OCI-LY1 (cell line): ENCODE data around the gene NCCRP1.

Source experiments
- H2AFZ ChIP-seq: fragments of 200-600 bp; sonication (generic), shearing (Covaris generic); 2 replicates; pipeline ENCODE4 v1.6.0; 2014; ENCODE audit warnings: antibody characterized with exemption, mild to moderate bottlenecking, low read length
- H3F3A ChIP-seq: fragments of 200-600 bp; sonication (generic), shearing (Covaris generic); 2 replicates; pipeline ENCODE4 v1.6.0; 2014; ENCODE audit warnings: mild to moderate bottlenecking, antibody characterized with exemption, low read length, moderate library complexity; ENCODE audit not compliant: insufficient read depth
- H3K27ac ChIP-seq: fragments of 200-600 bp; sonication (generic); 2 replicates; pipeline ENCODE4 v1.5.1; 2014; ENCODE audit warnings: low read length, mixed run types, mild to moderate bottlenecking, low read depth; ENCODE audit not compliant: poor library complexity, severe bottlenecking
- H3K27me3 ChIP-seq: fragments of 200-600 bp; sonication (generic); 2 replicates; pipeline ENCODE4 v1.6.0; 2014; ENCODE audit warnings: antibody characterized with exemption, mild to moderate bottlenecking, low read length, moderate library complexity; ENCODE audit not compliant: insufficient read depth
- H3K36me3 ChIP-seq: fragments of 200-600 bp; sonication (generic); 2 replicates; pipeline ENCODE4 v1.6.1; 2014; ENCODE audit warnings: mild to moderate bottlenecking, antibody characterized with exemption, low read length, moderate library complexity, mixed read lengths; ENCODE audit not compliant: insufficient read depth
- H3K4me1 ChIP-seq: fragments of 200-600 bp; sonication (generic); 2 replicates; pipeline ENCODE4 v1.5.1; 2014; ENCODE audit warnings: mild to moderate bottlenecking, low read length, moderate library complexity; ENCODE audit not compliant: insufficient read depth, severe bottlenecking
- H3K4me2 ChIP-seq: fragments of 200-600 bp; sonication (generic), shearing (Covaris generic); 2 replicates; pipeline ENCODE4 v1.6.1; 2014; ENCODE audit warnings: low read length
- H3K4me3 ChIP-seq: fragments of 200-600 bp; sonication (generic); 2 replicates; pipeline ENCODE4 v1.5.1; 2014; ENCODE audit warnings: low read length, low read depth, mild to moderate bottlenecking, mixed read lengths; ENCODE audit not compliant: poor library complexity, severe bottlenecking
- H3K79me2 ChIP-seq: fragments of 200-600 bp; shearing (Covaris generic); 2 replicates; pipeline ENCODE4 v1.6.1; 2016; ENCODE audit warnings: mixed run types, low read length, mixed read lengths; ENCODE audit not compliant: insufficient read depth
- H3K9ac ChIP-seq: fragments of 200-600 bp; sonication (generic), shearing (Covaris generic); 2 replicates; pipeline ENCODE4 v1.6.1; 2014; ENCODE audit warnings: mild to moderate bottlenecking, low read length, mixed read lengths
- H3K9me2 ChIP-seq: fragments of 200-600 bp; sonication (generic), shearing (Covaris generic); 2 replicates; pipeline ENCODE4 v1.6.1; 2014; ENCODE audit warnings: low read depth, mild to moderate bottlenecking, low read length, mixed read lengths
- H3K9me3 ChIP-seq: fragments of 200-600 bp; shearing (Covaris generic); 2 replicates; pipeline ENCODE4 v1.6.1; 2014; ENCODE audit warnings: low read length, mixed read lengths
- H4K20me1 ChIP-seq: fragments of 200-600 bp; sonication (generic), shearing (Covaris generic); 2 replicates; pipeline ENCODE4 v1.6.0; 2016; ENCODE audit warnings: mild to moderate bottlenecking, low read length; ENCODE audit not compliant: insufficient read depth
- CTCF ChIP-seq: fragments of 200-600 bp; sonication (generic), shearing (Covaris generic); IDR thresholded peaks from 2 replicates; pipeline ENCODE4 v1.5.1; 2017; ENCODE audit warnings: mild to moderate bottlenecking, antibody characterized with exemption, low read length, moderate library complexity, mixed read lengths
- EZH2 ChIP-seq: fragments of 200-600 bp; sonication (generic), shearing (Covaris generic); IDR thresholded peaks from 2 replicates; pipeline ENCODE4 v1.8.0; 2017; ENCODE audit warnings: borderline replicate concordance, mixed run types, mild to moderate bottlenecking, antibody characterized with exemption, low read length, moderate library complexity, mixed read lengths

Gene NCCRP1

GRCh38 chr19:39232708-39233107 is 35.9 kb downstream of the NCCRP1 start:
- H3K27ac ChIP-seq: no peak overlapping the region
- TF ChIP-seq EZH2: no peak
- TF ChIP-seq CTCF: no peak
- H3F3A ChIP-seq: no peaks in the 10 kb centered on the region
- H3K4me3 ChIP-seq: no peak overlapping the region
- no peak overlapping the region for H3K9ac ChIP-seq
- peaks cover 3% of the 10 kb centered on the region for H3K4me1 ChIP-seq
- no peaks in the 10 kb centered on the region for H3K9me2 ChIP-seq
- no peaks in the 10 kb centered on the region for H4K20me1 ChIP-seq
- no peak overlapping the region for H2AFZ ChIP-seq
- H3K4me2 ChIP-seq: no peak overlapping the region
- no peaks in the 10 kb centered on the region for H3K9me3 ChIP-seq
- no peaks in the 10 kb centered on the region for H3K27me3 ChIP-seq
- no peaks in the 10 kb centered on the region for H3K79me2 ChIP-seq
- no peaks in the 10 kb centered on the region for H3K36me3 ChIP-seq

GRCh38 chr19:39236527-39236926 is 39.8 kb downstream of the NCCRP1 start:
- TF ChIP-seq EZH2 (no peak), CTCF (no peak)
- Histone ChIP-seq H3K4me1 (peaks cover 8% of the 10 kb centered on the region), H4K20me1 (no peaks in the 10 kb centered on the region), H2AFZ (no peak overlapping the region), H3K4me3 (no peak overlapping the region), H3K4me2 (no peak overlapping the region), H3K9ac (no peak overlapping the region), H3K9me3 (no peaks in the 10 kb centered on the region), H3F3A (no peaks in the 10 kb centered on the region), H3K36me3 (no peaks in the 10 kb centered on the region), H3K27ac (no peak overlapping the region), H3K27me3 (no peaks in the 10 kb centered on the region), H3K9me2 (no peaks in the 10 kb centered on the region), H3K79me2 (no peaks in the 10 kb centered on the region)

GRCh38 chr19:39237200-39238184 is 40.7 kb downstream of the NCCRP1 start:
- Histone ChIP-seq H3K9me3 (no peaks in the 10 kb centered on the region), H3K79me2 (no peaks in the 10 kb centered on the region), H3K4me1 (peaks cover 8% of the 10 kb centered on the region), H3K4me2 (peak overlapping the region; percentile 43), H3K9me2 (no peaks in the 10 kb centered on the region), H3F3A (no peaks in the 10 kb centered on the region), H2AFZ (no peak overlapping the region), H4K20me1 (no peaks in the 10 kb centered on the region), H3K36me3 (no peaks in the 10 kb centered on the region), H3K27ac (no peak overlapping the region), H3K4me3 (no peak overlapping the region), H3K27me3 (no peaks in the 10 kb centered on the region), H3K9ac (no peak overlapping the region)
- no peak for TF ChIP-seq EZH2
- no peak for TF ChIP-seq CTCF
